ENCODE data around the gene EPHB1. TPM values are rescaled to one million over a fixed set of nuclear protein-coding genes. Genes with fewer than 3 reads are reported as not detected.

The EPHB1 gene
- polyA plus RNA-seq, 1 donor from 2014 or later, result 18.7 TPM

GRCh38 chr3:135033737-135034136 is 238.7 kb downstream of the EPHB1 start:
- Histone ChIP-seq H3K79me2 (replicated peaks; ENCODE audit: insufficient read depth, low read length) (no peaks in the 10 kb centered on the region), H4K20me1 (ENCODE audit: insufficient read depth) (no peaks in the 10 kb centered on the region), H2AFZ (ENCODE audit: low read depth, low read length) (no peak overlapping the region), H3K9me3 (ENCODE audit: low read length) (no peaks in the 10 kb centered on the region), H3K4me3 (ENCODE audit: low read length) (peak overlapping the region; percentile 50), H3K4me2 (ENCODE audit: low read length) (peak overlapping the region; percentile 59), H3K9ac (ENCODE audit: low read length) (peak overlapping the region; percentile 27), H3K9me2 (ENCODE audit: insufficient read depth, low read length) (no peaks in the 10 kb centered on the region), H3K36me3 (ENCODE audit: insufficient read depth, low read length) (no peaks in the 10 kb centered on the region), H3F3A (ENCODE audit: insufficient read depth, low read length, poor library complexity, severe bottlenecking) (no peaks in the 10 kb centered on the region), H3K27ac (ENCODE audit: low read length) (peak overlapping the region; percentile 59), H3K27me3 (ENCODE audit: insufficient read depth, low read depth, low read length) (no peaks in the 10 kb centered on the region)
- TF ChIP-seq EP300 (conservative IDR thresholded peaks at IDR 0.05; ENCODE audit: poor library complexity, severe bottlenecking) (peak; percentile 32), POLR2AphosphoS5 (IDR thresholded peaks at IDR 0.05) (peak; percentile 45), EZH2 (IDR thresholded peaks at IDR 0.05; ENCODE audit: borderline replicate concordance, insufficient read depth, low read length, poor library complexity, severe bottlenecking) (no peak)

- no peaks in the 10 kb centered on the region for H3K36me3 ChIP-seq (ENCODE audit: insufficient read depth, low read length)
- H3K9me2 ChIP-seq (ENCODE audit: insufficient read depth, low read length), result no peaks in the 10 kb centered on the region
- no peaks in the 10 kb centered on the region for H3K9me3 ChIP-seq (ENCODE audit: low read length)
- H3K9ac ChIP-seq (ENCODE audit: low read length), result peak overlapping the region; percentile 27
- H3K4me2 ChIP-seq (ENCODE audit: low read length), result peak overlapping the region; percentile 59
- H2AFZ ChIP-seq (ENCODE audit: low read depth, low read length), result no peak overlapping the region
- TF ChIP-seq TAF1 (IDR thresholded peaks at IDR 0.05; ENCODE audit: low read depth) (no peak), POLR2AphosphoS5 (IDR thresholded peaks at IDR 0.05) (no peak), EP300 (conservative IDR thresholded peaks at IDR 0.05; ENCODE audit: poor library complexity, severe bottlenecking) (no peak), RAD21 (conservative IDR thresholded peaks at IDR 0.05) (no peak), MXI1 (conservative IDR thresholded peaks at IDR 0.05; ENCODE audit: poor library complexity, severe bottlenecking) (no peak), EZH2 (IDR thresholded peaks at IDR 0.05; ENCODE audit: borderline replicate concordance, insufficient read depth, low read length, poor library complexity, severe bottlenecking) (no peak)
- H3K79me2 ChIP-seq (replicated peaks; ENCODE audit: insufficient read depth, low read length), result no peaks in the 10 kb centered on the region
- H3K27me3 ChIP-seq (ENCODE audit: insufficient read depth, low read depth, low read length), result no peaks in the 10 kb centered on the region
- peak overlapping the region; percentile 59 for H3K27ac ChIP-seq (ENCODE audit: low read length)
- H3K4me3 ChIP-seq (ENCODE audit: low read length), result peak overlapping the region; percentile 50
- no peaks in the 10 kb centered on the region for H3F3A ChIP-seq (ENCODE audit: insufficient read depth, low read length, poor library complexity, severe bottlenecking)
- H4K20me1 ChIP-seq (ENCODE audit: insufficient read depth), result no peaks in the 10 kb centered on the region
Measured at GRCh38 chr3:135034291-135034768, 239.3 kb downstream of the EPHB1 start.

GRCh38 chr3:135034891-135035440 is 239.9 kb downstream of the EPHB1 start:
- no peak overlapping the region for H3K4me2 ChIP-seq (ENCODE audit: low read length)
- no peak overlapping the region for H3K9ac ChIP-seq (ENCODE audit: low read length)
- no peaks in the 10 kb centered on the region for H3K79me2 ChIP-seq (replicated peaks; ENCODE audit: insufficient read depth, low read length)

More at GRCh38 chr3:135034891-135035440, 239.9 kb downstream of the EPHB1 start:
- Histone ChIP-seq H3K4me3 (ENCODE audit: low read length) (no peak overlapping the region), H3F3A (ENCODE audit: insufficient read depth, low read length, poor library complexity, severe bottlenecking) (no peaks in the 10 kb centered on the region), H3K36me3 (ENCODE audit: insufficient read depth, low read length) (no peaks in the 10 kb centered on the region), H3K9me3 (ENCODE audit: low read length) (no peaks in the 10 kb centered on the region), H3K9me2 (ENCODE audit: insufficient read depth, low read length) (no peaks in the 10 kb centered on the region), H4K20me1 (ENCODE audit: insufficient read depth) (no peaks in the 10 kb centered on the region), H2AFZ (ENCODE audit: low read depth, low read length) (no peak overlapping the region), H3K27ac (ENCODE audit: low read length) (peak overlapping the region; percentile 59), H3K27me3 (ENCODE audit: insufficient read depth, low read depth, low read length) (no peaks in the 10 kb centered on the region)
- TF ChIP-seq CTCF (IDR thresholded peaks at IDR 0.05; ENCODE audit: poor library complexity, severe bottlenecking) (no peak), EZH2 (IDR thresholded peaks at IDR 0.05; ENCODE audit: borderline replicate concordance, insufficient read depth, low read length, poor library complexity, severe bottlenecking) (no peak), POLR2AphosphoS5 (IDR thresholded peaks at IDR 0.05) (no peak), REST (IDR thresholded peaks at IDR 0.05; ENCODE audit: borderline replicate concordance) (no peak), MXI1 (conservative IDR thresholded peaks at IDR 0.05; ENCODE audit: poor library complexity, severe bottlenecking) (no peak), TAF1 (IDR thresholded peaks at IDR 0.05; ENCODE audit: low read depth) (no peak), EP300 (conservative IDR thresholded peaks at IDR 0.05; ENCODE audit: poor library complexity, severe bottlenecking) (no peak), SMC3 (conservative IDR thresholded peaks at IDR 0.05; ENCODE audit: poor library complexity) (no peak), RAD21 (conservative IDR thresholded peaks at IDR 0.05) (no peak)
